MM.1S (cell line): ENCODE data around the gene ETV6.

Experiments used
- DNase-seq: peaks from one replicate; pipeline ENCODE4 v3.0.0-alpha.2; 2015
- H2AFZ ChIP-seq: fragments of 300-600 bp; sonication (generic); 2 replicates; pipeline ENCODE4 v1.6.0; 2016; ENCODE audit warnings: antibody characterized with exemption, low read length
- H3F3A ChIP-seq: fragments of 300-600 bp; sonication (generic); 2 replicates; pipeline ENCODE4 v1.6.1; 2016; ENCODE audit warnings: mild to moderate bottlenecking, antibody characterized with exemption, low read length, moderate library complexity, mixed read lengths; ENCODE audit not compliant: insufficient read depth
- H3K27ac ChIP-seq: fragments of 300-600 bp; sonication (generic); 2 replicates; pipeline ENCODE4 v1.5.1; 2016; ENCODE audit warnings: mild to moderate bottlenecking, low read length
- H3K27me3 ChIP-seq: fragments of 300-600 bp; sonication (generic); replicated peaks from 2 replicates; pipeline ENCODE4 v1.6.0; 2016; ENCODE audit warnings: low read length; ENCODE audit not compliant: insufficient read depth
- H3K36me3 ChIP-seq: fragments of 300-600 bp; sonication (generic); replicated peaks from 2 replicates; pipeline ENCODE4 v1.6.1; 2016; ENCODE audit warnings: mild to moderate bottlenecking, low read length, mixed read lengths; ENCODE audit not compliant: insufficient read depth
- H3K4me1 ChIP-seq: fragments of 300-600 bp; sonication (generic); 2 replicates; pipeline ENCODE4 v1.6.1; 2016; ENCODE audit warnings: low read length, mixed read lengths
- H3K4me2 ChIP-seq: fragments of 300-600 bp; sonication (generic); 2 replicates; pipeline ENCODE4 v1.6.0; 2016; ENCODE audit warnings: low read depth, low read length
- H3K4me3 ChIP-seq: fragments of 300-600 bp; sonication (generic); 2 replicates; pipeline ENCODE4 v1.5.1; 2016; ENCODE audit warnings: low read length, mixed read lengths
- H3K79me2 ChIP-seq: fragments of 300-600 bp; sonication (generic); 2 replicates; pipeline ENCODE4 v1.6.1; 2016; ENCODE audit warnings: mixed run types, low read length, mixed read lengths
- H3K9ac ChIP-seq: fragments of 300-600 bp; sonication (generic); 2 replicates; pipeline ENCODE4 v1.6.1; 2016; ENCODE audit warnings: low read length, mixed read lengths
- H3K9me2 ChIP-seq: fragments of 300-600 bp; sonication (generic); replicated peaks from 2 replicates; pipeline ENCODE4 v1.6.1; 2016; ENCODE audit warnings: mild to moderate bottlenecking, low read length, mixed read lengths; ENCODE audit not compliant: insufficient read depth
- H3K9me3 ChIP-seq: fragments of 300-600 bp; sonication (generic); replicated peaks from 2 replicates; pipeline ENCODE4 v1.6.1; 2016; ENCODE audit warnings: mild to moderate bottlenecking, low read length, mixed read lengths; ENCODE audit not compliant: insufficient read depth
- H4K20me1 ChIP-seq: fragments of 300-600 bp; sonication (generic); 2 replicates; pipeline ENCODE4 v1.6.1; 2016; ENCODE audit warnings: mild to moderate bottlenecking, low read length, moderate library complexity, mixed read lengths; ENCODE audit not compliant: insufficient read depth
- CTCF ChIP-seq: fragments of 300-600 bp; sonication (generic); IDR thresholded peaks from 2 replicates; pipeline ENCODE4 v1.5.1; 2016; ENCODE audit warnings: antibody characterized with exemption, low read length, mixed read lengths
- EZH2 ChIP-seq: fragments of 300-600 bp; sonication (generic); optimal IDR thresholded peaks from 2 replicates; pipeline ENCODE3; 2017; ENCODE audit warnings: low read depth, mild to moderate bottlenecking, antibody characterized with exemption, low read length, mixed read lengths
- EZH2phosphoT487 ChIP-seq: fragments of 300-600 bp; sonication (generic); IDR thresholded peaks from 2 replicates; pipeline ENCODE4 v1.6.1; 2018; ENCODE audit warnings: antibody characterized with exemption, low read length

Gene ETV6

GRCh38 chr12:11662369-11662768 is 12.9 kb downstream of the ETV6 start:
- Histone ChIP-seq H3K4me1 (no peaks in the 10 kb centered on the region), H3F3A (no peaks in the 10 kb centered on the region), H3K27ac (no peak overlapping the region), H3K9me3 (no peaks in the 10 kb centered on the region), H3K27me3 (no peaks in the 10 kb centered on the region), H3K36me3 (no peaks in the 10 kb centered on the region), H3K9me2 (no peaks in the 10 kb centered on the region), H3K9ac (no peak overlapping the region), H2AFZ (no peak overlapping the region), H3K4me2 (no peak overlapping the region), H3K79me2 (peaks cover 90% of the 10 kb centered on the region), H3K4me3 (no peak overlapping the region), H4K20me1 (no peaks in the 10 kb centered on the region)
- DNase-seq, result no peak
- TF ChIP-seq EZH2phosphoT487, result no peak
- TF ChIP-seq CTCF, result no peak
- no peak for TF ChIP-seq EZH2

GRCh38 chr12:11663130-11663529 is 13.7 kb downstream of the ETV6 start:
- no peak for DNase-seq
- no peaks in the 10 kb centered on the region for H3K9me2 ChIP-seq
- no peak overlapping the region for H3K9ac ChIP-seq
- no peak overlapping the region for H3K4me2 ChIP-seq
- no peak overlapping the region for H3K27ac ChIP-seq
- no peaks in the 10 kb centered on the region for H3K36me3 ChIP-seq
- no peaks in the 10 kb centered on the region for H3K4me1 ChIP-seq
- no peaks in the 10 kb centered on the region for H4K20me1 ChIP-seq
- H3F3A ChIP-seq, result no peaks in the 10 kb centered on the region
- H3K27me3 ChIP-seq, result no peaks in the 10 kb centered on the region
- no peak overlapping the region for H2AFZ ChIP-seq
- no peak for TF ChIP-seq EZH2phosphoT487
- TF ChIP-seq EZH2, result no peak
- TF ChIP-seq CTCF, result no peak
- no peaks in the 10 kb centered on the region for H3K9me3 ChIP-seq
- H3K4me3 ChIP-seq, result no peak overlapping the region
- H3K79me2 ChIP-seq, result peaks cover 87% of the 10 kb centered on the region

- no peaks in the 10 kb centered on the region for H3K9me2 ChIP-seq
- no peaks in the 10 kb centered on the region for H3K36me3 ChIP-seq
- no peak overlapping the region for H3K27ac ChIP-seq
- no peak overlapping the region for H2AFZ ChIP-seq
- no peak overlapping the region for H3K9ac ChIP-seq
- H3K4me1 ChIP-seq, result no peaks in the 10 kb centered on the region
- TF ChIP-seq EZH2phosphoT487 (no peak), CTCF (no peak), EZH2 (no peak)
- no peak overlapping the region for H3K4me3 ChIP-seq
- no peaks in the 10 kb centered on the region for H4K20me1 ChIP-seq
- H3K4me2 ChIP-seq, result no peak overlapping the region
- peaks cover 88% of the 10 kb centered on the region for H3K79me2 ChIP-seq
- H3K9me3 ChIP-seq, result no peaks in the 10 kb centered on the region
- DNase-seq, result no peak
- H3K27me3 ChIP-seq, result no peaks in the 10 kb centered on the region
- H3F3A ChIP-seq, result no peaks in the 10 kb centered on the region
Measured at GRCh38 chr12:11664101-11664500, 14.6 kb downstream of the ETV6 start.
